T-helper 2 cell (primary cell): ENCODE data around the gene ADCY3.

Source experiments
- DNase-seq, 5 experiments: peaks; one replicate each; pipeline versions ENCODE4 v3.0.0 to v3.0.0-alpha.2; 2012 to 2022

Gene ADCY3

DNA sequence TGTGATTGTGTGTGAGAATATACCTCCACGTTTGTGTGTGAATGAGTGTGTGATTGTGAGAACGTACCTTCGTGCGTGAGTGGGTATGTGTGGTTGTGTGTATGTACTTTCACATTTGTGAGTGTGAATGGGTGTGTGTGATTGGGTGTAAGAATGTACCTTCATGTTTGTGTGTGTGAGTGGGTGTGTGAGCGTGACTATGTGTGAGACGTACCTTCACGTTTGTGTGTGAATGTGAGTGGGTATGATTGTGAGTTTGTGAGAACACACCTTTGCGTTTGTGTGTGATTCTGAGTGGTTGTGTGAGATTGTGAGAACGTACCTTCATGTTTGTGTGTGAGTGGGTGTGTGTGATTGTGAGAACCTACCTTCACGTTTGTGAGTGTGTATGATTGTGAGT lies 5.8 kb upstream of the ADCY3 start:
- no peak for DNase-seq

GRCh38 chr2:24924732-24925131 lies 4.7 kb upstream of the ADCY3 start:
- DNase-seq = no peak

DNA sequence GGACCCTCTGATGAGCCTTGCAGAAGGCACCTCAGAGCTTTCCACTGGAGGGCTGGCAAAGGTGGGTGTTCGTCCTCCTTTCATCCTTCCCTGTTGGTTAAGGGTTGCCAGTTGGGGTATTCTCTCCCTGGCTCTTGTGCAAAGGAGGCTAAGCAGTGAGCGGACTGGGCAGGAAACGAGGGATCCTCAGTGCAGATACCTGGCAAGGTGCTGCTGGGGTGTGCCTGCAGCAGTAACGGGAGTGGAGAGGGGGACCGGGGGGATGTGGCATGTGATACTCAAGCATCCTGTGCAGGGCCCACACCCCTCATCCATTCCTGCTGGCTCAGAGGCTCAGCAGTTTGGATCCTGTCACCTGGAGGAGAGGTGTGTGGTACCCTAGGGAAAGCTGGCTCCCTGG lies 4.2 kb upstream of the ADCY3 start:
- DNase-seq = no peak

DNA sequence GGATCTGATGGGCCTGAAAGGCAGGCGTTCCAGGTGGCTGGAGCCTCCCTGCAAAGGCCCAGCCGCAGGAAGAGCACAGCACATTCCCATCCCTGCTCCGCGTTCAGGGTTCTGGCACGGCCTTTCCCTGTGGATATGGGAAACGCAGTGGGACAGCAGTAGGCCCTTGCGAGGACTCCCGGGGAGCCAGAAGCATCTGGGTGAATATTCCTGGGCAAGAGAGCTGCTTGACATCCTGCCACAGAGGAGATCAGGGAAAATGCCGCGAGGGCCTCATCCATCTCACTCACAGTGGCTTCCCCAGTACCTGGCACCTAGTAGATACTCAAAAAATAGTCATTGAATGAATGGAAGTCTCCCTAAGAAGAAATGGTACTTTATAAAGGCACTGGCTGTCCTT lies 3.1 kb upstream of the ADCY3 start:
- DNase-seq = no peak

DNA sequence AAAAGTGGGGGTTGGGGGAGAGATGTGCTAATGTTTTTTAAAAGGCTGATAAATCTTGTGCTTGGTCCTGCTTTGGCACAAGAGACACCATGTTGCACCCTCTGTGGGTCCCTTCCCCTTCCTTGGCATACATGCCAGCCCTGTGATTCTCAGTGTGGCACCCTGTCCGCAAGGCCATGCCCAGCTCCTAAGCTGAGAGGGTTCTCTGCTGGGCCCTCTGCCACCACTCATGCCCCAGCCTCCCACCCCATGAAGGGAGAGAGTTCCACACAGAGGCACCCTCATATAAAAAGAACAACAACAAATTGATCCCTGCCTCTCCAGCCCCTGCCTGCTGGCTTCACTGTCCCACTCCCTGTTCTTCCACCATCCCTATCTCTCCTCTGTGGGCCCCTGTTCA lies 2.5 kb upstream of the ADCY3 start:
- no peak for DNase-seq

- peak in 1 of 5 experiments; percentile 38 for DNase-seq
Observed at GRCh38 chr2:24920809-24921441, 888 bp upstream of the ADCY3 start.

DNA sequence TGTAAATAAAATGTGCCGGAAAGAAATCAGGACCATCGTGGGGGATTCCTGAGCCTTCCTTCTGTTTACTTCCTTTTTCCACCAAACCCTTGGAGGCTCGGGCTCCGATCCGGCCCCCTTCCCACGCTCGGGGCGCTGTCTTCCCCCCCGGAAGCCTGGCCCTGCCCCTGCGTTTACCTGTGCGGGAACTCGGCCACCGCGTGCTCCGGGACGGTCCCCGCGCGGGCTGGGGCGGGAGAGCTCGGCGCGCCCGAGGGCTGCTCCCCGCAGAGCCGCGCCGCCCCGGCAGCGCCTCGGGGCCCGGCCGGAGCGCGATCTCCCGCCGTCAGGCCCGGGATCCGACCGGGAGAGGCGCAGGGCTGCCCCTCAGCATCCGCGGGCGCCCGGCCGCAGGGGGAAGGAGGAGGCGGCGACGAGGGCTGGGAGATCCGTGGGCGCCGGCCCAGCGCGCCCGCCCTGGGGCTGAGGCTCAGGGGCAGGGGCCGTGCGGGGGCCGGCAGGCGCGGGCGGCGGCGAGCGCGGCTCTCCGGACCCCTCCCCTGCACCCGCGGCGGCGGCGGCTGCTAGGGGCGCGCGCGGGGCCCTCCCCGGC lies 435 bp downstream of the ADCY3 start:
- DNase-seq = peak in 1 of 5 experiments; percentile 18

DNA sequence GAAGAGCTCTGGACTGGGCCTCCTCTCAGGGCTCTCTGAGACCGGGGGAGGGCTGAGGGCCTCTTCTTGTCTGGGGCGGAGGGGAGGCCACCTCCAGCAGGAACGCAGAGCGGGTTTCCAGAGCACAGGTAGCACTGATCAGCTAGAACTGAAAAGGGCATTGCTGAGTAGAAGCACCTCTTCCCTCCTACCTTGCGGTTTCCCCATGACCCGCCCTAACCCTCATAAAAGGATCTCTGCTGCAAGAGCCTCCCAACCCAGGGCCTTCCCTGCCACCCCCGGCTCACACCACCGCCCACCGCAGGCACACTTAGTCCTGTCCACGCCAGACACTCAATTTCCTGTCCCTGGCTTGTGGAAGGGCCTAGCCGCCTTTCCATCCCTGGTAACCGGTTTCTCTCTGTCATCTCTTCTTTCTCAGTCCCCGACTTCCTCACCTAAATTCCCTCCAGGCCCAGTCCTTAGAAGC lies 966 bp downstream of the ADCY3 start:
- DNase-seq = peak in 4 of 5 experiments; percentile 24 to 83 (median 58)

DNA sequence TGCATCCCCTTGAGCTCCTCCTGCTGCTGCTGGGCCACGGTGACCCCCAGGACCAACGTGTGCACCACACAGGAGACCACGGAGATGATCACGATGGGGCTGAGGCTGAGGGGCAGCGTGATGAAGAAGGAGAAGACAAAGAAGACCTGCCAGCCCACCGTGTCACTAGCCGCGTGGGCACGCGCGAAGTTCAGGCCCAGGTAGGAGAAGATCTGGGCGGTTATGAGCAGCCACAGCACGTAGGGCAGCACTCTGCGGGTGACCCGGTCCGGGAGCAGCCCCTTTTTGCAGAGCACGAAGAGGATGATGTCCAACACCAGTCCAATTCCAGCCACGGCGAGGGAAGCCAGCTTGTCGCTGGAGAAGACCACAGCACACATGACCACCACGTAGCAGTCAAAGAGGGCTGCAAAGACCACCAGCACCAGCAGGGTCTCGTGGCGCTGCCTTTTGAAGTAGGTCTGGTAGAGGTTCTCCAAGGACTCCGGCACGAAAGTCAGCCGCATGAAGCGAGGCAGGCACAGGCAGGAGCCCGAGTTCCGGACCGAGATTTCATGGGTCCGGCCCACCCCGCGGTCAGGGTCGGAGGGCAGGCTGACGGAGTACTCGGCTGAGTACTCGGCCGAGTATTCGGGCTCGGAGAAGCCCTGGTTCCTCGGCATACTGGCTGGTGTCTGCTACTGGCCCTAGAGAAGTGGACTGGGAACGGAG lies 1.6 kb downstream of the ADCY3 start:
- DNase-seq = no peak

GRCh38 chr2:24917731-24918325 lies 2.2 kb downstream of the ADCY3 start:
- no peak for DNase-seq

DNA sequence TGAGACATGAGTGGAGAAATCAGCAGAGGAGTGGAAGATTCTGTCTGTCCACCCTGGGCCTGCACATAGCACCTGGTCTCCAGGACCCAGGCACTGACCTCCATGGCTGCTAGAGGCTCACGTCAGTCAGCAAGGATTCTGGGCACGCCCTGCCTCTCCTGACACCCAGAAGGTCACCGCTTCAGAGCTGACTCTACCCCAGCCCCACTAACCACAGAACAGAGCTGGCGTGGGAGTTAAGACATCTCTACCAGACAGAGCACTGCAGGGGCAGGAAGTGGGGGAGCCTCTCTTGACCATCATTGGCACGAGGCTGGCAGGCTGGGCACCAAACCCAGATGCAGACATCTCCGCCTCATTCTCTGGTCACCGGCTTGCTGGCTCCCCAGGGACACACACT lies 3.0 kb downstream of the ADCY3 start:
- DNase-seq = peak in 1 of 5 experiments; percentile 42

DNA sequence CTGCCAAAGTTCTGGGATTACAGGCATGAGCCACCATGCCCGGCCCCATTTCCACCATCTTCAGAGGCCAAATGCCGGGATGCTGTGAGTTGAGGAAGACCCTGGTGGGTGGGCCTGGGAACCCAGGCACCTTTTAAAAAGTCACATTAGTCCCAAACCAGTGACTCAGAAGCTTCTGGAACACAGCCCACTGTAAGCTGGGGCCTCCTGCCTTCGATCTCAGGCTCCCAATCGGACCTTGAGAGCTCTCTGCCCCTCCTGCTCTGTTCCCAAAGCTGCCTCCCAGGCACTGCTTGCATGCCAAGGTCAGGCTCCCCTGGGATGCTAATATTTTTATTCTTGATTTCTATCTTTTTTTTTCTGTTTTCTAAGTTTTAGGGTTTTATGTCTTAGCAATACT lies 4.2 kb downstream of the ADCY3 start:
- DNase-seq = no peak

DNA sequence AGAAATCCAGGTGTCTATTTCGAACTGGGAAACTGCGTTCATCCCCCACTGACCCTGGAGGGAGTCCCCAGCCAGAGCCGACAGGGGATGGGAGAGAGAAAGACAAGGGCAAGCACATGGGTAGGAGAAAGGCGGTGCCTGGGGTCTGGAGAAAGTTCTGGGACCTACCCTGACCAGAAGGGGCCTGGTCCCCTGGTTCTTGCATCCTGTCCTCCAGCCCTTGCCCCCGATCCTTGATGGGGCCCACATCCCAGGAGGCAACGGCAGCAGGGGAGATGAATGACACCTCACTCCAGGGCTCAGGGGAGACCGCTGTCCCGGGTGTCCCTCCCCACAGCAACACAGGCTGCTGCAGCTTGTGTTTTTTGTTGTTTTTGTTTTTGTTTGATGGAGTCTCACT lies 4.9 kb downstream of the ADCY3 start:
- no peak for DNase-seq

DNA sequence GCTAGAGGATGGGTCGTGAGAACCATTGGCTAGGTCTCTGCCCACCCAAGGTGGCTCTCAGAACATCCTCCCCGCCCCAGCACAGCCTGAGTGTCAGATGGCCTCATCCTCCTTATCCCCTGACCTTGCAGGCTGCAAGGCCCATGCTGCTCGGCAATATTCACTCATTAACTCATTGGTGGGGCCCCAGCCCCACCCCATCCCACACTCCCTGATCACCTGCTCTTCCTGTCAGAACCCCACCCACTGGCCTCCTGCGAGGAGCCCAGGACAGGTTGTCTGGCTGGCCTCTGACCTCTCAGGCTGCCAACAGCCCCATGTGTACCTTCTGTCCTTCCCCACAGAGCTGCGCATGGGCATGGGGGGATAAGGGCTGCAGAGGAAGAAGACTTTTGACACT lies 5.3 kb downstream of the ADCY3 start:
- DNase-seq = no peak

DNA sequence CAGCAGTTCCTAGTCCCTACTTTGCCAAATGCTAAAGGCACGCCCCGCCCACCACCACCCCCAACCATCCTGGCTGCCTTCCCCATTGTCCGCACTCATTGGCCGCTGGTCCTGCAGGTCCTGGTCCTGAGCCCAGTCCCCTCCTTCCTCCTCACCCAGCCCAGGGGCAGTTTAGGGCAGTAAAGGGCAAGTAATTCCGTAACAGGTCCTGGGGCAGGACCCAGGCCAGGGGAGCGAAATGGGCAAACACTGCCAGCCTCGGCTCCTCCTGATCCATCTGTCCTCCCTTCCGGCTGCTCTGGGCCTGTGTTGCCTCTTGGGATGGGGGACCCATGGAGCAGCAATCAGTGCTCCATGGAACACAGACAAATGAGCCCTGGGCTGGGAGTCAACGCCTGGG lies 6.1 kb downstream of the ADCY3 start:
- no peak for DNase-seq

- DNase-seq = no peak
Observed at GRCh38 chr2:24912986-24913385, 7.1 kb downstream of the ADCY3 start.

GRCh38 chr2:24912523-24912922 lies 7.5 kb downstream of the ADCY3 start:
- no peak for DNase-seq

DNA sequence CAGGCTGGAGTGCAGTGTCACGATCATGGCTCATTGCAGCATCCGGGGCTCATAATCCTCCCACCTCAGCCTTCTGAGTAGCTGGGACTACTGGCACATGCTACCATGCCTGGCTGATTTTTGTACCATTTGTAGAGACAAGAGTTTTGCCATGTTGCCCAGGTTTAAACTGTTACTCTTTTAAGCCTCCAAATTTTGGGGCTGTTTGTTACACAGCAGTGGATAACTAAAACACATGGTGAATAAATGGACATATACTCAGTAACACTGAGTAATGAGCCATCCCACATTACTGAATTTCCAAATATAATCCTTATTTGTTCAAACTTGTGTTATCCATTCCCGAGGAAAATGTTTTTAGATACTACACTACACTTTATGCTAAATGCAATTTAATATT lies 9.8 kb downstream of the ADCY3 start:
- no peak for DNase-seq

DNA sequence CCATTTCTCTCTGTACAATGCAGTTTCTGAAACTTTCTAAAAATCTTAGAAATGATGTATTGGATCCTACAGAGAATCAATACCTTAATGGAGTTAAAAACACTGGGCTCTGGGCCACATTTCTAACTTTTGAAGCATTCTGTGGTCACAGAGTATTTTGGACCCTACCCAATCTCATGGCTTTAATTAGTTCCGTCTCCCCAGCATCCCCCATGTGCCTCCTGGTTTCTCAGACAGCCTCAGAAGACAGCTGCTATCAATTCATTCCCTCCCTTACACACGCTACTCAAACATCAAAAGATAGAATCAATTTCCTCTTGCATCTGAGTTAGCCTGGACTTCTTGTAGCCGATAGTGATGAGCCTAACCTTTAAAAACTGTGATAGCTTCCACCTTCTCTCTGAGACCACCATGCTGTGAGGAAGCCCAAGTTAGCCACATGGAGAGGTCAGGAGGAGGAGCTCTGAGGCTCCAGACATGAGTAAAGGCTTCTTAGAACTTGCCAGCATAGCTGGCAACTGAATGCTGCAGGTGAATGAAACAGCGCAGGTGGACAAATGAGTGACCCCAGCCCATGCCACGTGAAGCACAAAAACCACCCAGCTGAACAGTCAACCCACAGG lies 10.4 kb downstream of the ADCY3 start:
- DNase-seq = no peak

DNA sequence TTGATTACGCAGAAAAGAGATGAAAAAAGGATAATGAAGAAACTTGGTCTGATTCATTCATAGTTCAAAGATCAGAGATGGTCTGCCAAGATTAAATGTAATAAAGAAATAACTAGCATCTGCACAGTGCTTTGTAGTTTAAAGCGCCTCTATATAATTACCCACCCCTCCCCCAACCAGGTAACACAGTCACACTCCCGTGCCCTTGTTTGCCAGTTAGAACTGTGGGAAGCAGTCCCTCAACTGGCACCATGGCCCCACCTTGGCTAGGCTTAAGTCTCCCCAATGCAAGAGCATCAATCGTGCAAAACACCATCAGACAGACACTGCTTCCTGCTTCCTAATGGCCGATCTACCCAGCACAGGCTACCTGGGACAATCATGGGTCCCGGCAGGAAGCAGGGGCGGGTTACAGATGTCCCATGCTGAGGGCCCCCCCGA lies 11.6 kb downstream of the ADCY3 start:
- no peak for DNase-seq

DNA sequence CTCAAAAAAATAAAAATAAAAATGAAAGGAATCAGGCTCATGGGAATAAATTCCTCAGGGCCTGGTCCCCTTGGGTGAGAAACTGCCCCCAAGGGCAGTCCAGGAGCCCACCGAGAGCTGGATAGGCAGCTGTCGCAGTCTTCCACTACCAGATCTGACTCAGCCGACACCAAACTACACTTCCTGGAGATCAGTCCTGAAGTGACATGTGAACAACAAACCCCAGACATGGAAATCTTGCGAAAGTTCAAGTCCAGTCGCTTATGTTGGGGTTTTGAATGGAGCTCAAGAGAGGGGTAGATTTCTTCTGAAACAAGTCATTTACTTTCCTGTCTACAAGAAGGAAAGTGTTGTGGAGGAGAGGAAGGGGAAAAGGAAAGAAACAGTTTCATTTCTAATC lies 12.9 kb downstream of the ADCY3 start:
- no peak for DNase-seq

DNA sequence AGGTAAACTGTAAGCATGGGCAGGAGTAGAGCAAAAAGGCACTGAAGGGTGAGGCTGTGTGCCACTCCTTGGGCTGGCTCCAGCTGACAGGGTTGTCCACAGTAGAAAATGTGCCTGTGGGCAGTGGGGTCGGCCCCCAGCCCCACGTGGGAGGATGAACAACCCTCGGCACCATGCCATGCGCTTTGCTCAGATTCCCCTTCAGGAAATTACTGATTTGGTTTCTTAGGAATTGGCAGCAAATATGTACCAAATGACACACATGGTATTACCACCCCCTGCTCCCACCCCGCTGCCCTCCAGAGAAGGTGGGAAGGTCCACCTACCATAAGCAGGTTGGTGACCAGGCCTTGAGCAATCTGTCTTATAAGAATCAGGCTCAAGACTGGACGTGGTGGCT lies 13.6 kb downstream of the ADCY3 start:
- DNase-seq = no peak
